Measurements from ENCODE around the gene TEC. TPM values are rescaled to one million over a fixed set of nuclear protein-coding genes. Genes with fewer than 3 reads are reported as not detected.

Gene TEC
- total and polyA plus RNA-seq, 10 donors, result 1.9 to 15.3 (median 7.2) TPM

DNA sequence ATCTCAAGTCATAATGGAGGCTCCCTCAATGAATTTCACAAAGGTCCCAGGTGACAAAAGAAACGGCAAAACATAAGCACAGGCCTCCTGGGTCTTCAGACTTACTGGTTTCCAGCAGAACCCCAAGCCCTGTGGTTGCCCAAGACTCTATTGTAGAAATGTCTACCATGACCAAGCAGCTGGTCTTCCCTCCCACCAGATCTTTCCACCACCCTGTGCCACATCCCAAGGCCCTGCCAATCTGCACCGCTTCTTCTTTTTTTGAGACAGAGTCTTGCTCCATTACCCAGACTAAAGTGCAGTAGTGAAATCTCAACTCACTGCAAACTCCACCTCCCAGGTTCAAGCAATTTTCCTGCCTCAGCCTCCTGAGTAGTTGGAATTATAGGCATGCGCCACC lies 112.4 kb downstream of the TEC start:
- Histone ChIP-seq H3K4me3 (no peak overlapping the region), H3K27me3 (replicated peaks in 1 of 7) (no peaks in the 10 kb centered on the region), H3K4me1 (no peaks in the 10 kb centered on the region), H3K9me3 (peaks cover 5 to 44% (median 36%) of the 10 kb centered on the region in 8 donors), H3K27ac (no peak overlapping the region), H3K36me3 (peaks cover 0 to 70% (median 23%) of the 10 kb centered on the region in 6 donors)
- DNase-seq, result no peak
- TF ChIP-seq POLR2AphosphoS5 (IDR thresholded peaks at IDR 0.05), result no peak
- WGBS, 5 donors, result 62 to 91% (median 79%) methylated on average over 3 of the region's 3 CpGs
- intact Hi-C loops (cut with DNase I; ENCODE audit: low total_unique reads), result no loop called here

DNA sequence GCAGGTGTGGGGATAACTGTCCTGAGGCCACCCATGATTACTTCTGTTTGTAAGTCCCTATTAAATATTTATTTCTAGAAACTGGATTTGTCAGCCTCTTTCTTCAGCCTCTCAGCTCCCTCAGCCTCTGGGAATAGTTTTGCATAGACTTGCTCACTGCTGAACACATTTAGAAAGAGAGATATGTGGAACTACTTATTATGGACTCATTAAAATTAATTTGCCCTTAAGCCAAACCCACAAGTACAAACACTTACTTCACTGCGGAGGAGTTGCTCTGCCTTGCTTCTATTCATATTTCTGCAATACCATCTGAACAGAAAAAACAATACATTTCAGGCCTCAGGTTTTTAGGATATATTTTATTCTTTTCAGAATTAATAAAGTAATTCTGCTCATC lies 113.2 kb downstream of the TEC start:
- WGBS, 5 donors, result 86 to 96% (median 91%) methylated on average over 1 of the region's 1 CpG
- Histone ChIP-seq H3K27ac (no peak overlapping the region), H3K4me3 (no peak overlapping the region), H3K4me1 (no peaks in the 10 kb centered on the region), H3K36me3 (peaks cover 0 to 75% (median 23%) of the 10 kb centered on the region in 6 donors), H3K9me3 (peaks cover 5 to 44% (median 36%) of the 10 kb centered on the region in 8 donors), H3K27me3 (replicated peaks in 1 of 7) (no peaks in the 10 kb centered on the region)
- intact Hi-C loops (cut with DNase I; ENCODE audit: low total_unique reads), result no loop called here
- no peak for TF ChIP-seq POLR2AphosphoS5 (IDR thresholded peaks at IDR 0.05)
- TF ChIP-seq, protein P1, sequence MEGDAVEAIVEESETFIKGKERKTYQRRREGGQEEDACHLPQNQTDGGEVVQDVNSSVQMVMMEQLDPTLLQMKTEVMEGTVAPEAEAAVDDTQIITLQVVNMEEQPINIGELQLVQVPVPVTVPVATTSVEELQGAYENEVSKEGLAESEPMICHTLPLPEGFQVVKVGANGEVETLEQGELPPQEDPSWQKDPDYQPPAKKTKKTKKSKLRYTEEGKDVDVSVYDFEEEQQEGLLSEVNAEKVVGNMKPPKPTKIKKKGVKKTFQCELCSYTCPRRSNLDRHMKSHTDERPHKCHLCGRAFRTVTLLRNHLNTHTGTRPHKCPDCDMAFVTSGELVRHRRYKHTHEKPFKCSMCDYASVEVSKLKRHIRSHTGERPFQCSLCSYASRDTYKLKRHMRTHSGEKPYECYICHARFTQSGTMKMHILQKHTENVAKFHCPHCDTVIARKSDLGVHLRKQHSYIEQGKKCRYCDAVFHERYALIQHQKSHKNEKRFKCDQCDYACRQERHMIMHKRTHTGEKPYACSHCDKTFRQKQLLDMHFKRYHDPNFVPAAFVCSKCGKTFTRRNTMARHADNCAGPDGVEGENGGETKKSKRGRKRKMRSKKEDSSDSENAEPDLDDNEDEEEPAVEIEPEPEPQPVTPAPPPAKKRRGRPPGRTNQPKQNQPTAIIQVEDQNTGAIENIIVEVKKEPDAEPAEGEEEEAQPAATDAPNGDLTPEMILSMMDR (IDR thresholded peaks at IDR 0.05 in 8 of 11, conservative IDR thresholded peaks at IDR 0.05 in 3 of 11), result no peak
- no peak for TF ChIP-seq POLR2A (IDR thresholded peaks at IDR 0.05)
- DNase-seq, result no peak

DNA sequence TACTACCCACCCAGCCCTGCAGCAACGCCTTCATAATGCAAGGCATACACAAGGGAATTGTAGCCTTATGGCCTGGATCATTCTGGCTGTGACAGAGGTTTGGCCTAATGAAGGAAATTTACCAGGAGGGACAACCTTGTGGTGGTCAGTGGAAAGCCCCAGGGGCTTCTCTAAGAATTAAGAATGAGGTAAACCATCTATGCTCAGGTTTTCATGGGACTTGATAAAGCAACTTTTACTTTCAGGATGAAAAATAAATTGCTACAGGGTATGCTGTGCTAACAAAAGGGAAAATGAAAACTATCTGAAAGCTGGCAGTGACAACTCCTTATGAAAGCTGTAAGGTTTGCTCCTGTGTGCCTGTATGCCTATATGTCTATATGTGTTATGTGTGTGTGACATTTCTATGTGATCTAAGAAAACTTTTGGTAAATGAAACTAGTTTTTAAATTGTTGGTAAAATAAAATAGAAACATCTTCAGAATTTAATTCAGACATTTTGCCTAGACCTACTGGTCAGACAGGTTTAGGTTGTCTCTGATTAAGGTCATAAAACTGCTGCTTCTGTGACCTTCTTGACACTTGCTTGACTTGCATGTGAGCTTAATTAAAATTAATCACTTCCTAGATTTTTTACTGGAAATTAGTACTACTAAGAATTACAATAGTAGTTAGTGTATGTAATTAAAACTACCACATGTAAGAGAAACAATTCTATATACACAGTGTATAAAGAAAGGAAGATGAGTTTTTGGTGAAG lies 115.7 kb downstream of the TEC start:
- no peak for DNase-seq
- Histone ChIP-seq H3K9me3 (peaks cover 5 to 44% (median 36%) of the 10 kb centered on the region in 8 donors), H3K27ac (no peak overlapping the region), H3K4me3 (no peak overlapping the region), H3K27me3 (replicated peaks in 1 of 7) (no peaks in the 10 kb centered on the region), H3K36me3 (peaks cover 0 to 79% (median 23%) of the 10 kb centered on the region in 6 donors), H3K4me1 (no peaks in the 10 kb centered on the region)
- intact Hi-C loops (cut with DNase I; ENCODE audit: low total_unique reads), result no loop called here
- 67 to 100% (median 82%) methylated on average over 1 of the region's 1 CpG for WGBS, 5 donors
- TF ChIP-seq POLR2AphosphoS5 (IDR thresholded peaks at IDR 0.05), result no peak
- TF ChIP-seq, protein P1 (IDR thresholded peaks at IDR 0.05 in 8 of 11, conservative IDR thresholded peaks at IDR 0.05 in 3 of 11), result no peak
- TF ChIP-seq POLR2A (IDR thresholded peaks at IDR 0.05), result no peak

DNA sequence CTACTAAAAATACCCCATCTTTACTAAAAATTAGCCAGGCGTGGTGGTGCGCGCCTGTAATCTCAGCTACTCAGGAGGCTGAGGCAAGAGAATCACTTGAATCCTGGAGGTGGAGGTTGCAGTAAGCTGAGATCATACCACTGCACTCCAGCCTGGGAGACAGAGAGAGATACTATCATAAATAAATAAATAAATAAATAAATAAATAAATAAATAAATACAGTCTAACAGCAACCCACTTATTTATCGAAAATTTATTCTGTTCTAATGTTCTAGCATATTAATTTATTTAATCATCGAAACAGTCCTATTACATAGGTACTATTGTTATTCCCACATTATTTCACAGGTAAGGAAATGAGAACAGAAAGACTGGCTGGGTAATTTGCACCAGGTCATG lies 117.4 kb downstream of the TEC start:
- Histone ChIP-seq H3K4me3 (no peak overlapping the region), H3K9me3 (peaks cover 5 to 43% (median 36%) of the 10 kb centered on the region in 8 donors), H3K4me1 (no peaks in the 10 kb centered on the region), H3K27me3 (replicated peaks in 1 of 7) (no peaks in the 10 kb centered on the region), H3K36me3 (peaks cover 0 to 79% (median 23%) of the 10 kb centered on the region in 6 donors), H3K27ac (no peak overlapping the region)
- TF ChIP-seq, protein P1 (IDR thresholded peaks at IDR 0.05 in 8 of 11, conservative IDR thresholded peaks at IDR 0.05 in 3 of 11), result no peak
- no peak for TF ChIP-seq POLR2A (IDR thresholded peaks at IDR 0.05)
- no peak for TF ChIP-seq POLR2AphosphoS5 (IDR thresholded peaks at IDR 0.05)
- intact Hi-C loops (cut with DNase I; ENCODE audit: low total_unique reads), result no loop called here
- WGBS, 5 donors, result 94 to 98% (median 98%) methylated on average over 5 of the region's 5 CpGs
- DNase-seq, result no peak

All from spleen (tissue), 11 donors.